Heart left ventricle (tissue), 13 donors: ENCODE data around the gene ALAS1.

Experiments used
- CTCF ChIP-seq, 12 donors: fragments of 200-600 bp; sonication (generic) in 4 of 12; IDR thresholded peaks; one replicate each; pipeline versions ENCODE4 v1.5.0 to v1.8.0; 2018 to 2022; ENCODE audit warnings: antibody characterized with exemption in 12 of 12, mild to moderate bottlenecking in 5 of 12
- POLR2A ChIP-seq, 2 donors: fragments of 450-650 bp; IDR thresholded peaks; one replicate each; pipeline ENCODE4 v1.6.1; 2017; ENCODE audit warnings: antibody characterized with exemption in 2 of 2, mild to moderate bottlenecking in 2 of 2, moderate library complexity in 2 of 2
- donor health status: ischemic (EF 13 %, LVEDD 7.1; RV severe dilation, severe dysfunction).
- donor health status: DM: no; HTN: yes; CAD: no.
- donor health status: DM: no; HTN: no; CAD: no.
- donor health status: ischemic (EF 25% LVEDD 6.9; RV normal size, moderate dysfunction).
- donor health status: ischemic (EF 25% LVEDD 5.7; RV mildly dilated, moderate dysfunction).
- donor health status: ischemic (EF 35%, LVEDD 5.7; RV mildly dilated, moderate dysfunction).
- donor health status: nonischemic (EF 11% LVEDD 7.7; RV severe dilation, severe dysfunction).
- donor health status: DM: yes; HTN: yes; CAD: no.
- donor health status: PGD.
- donor health status: ischemic (EF 29% LVEDD 5.4; RV normal size, mild dysfunction).
- donor health status: nonischemic (EF 23%, LVEDD 6.1; RV moderate dilation, normal function).

GRCh38 chr3:52225452-52226228 is 27.7 kb downstream of the ALAS1 start, which contains the start of gene TLR9:
- TF ChIP-seq CTCF (IDR thresholded peaks at IDR 0.05) (no peak), POLR2A (IDR thresholded peaks at IDR 0.05) (no peak)
